ENCODE data around the gene CADM2. TPM values are rescaled to one million over a fixed set of nuclear protein-coding genes. Genes with fewer than 3 reads are reported as not detected.

The CADM2 gene
- total and polyA plus RNA-seq, 2 experiments from 2014 or later, result 13.3 to 47.5 TPM

DNA sequence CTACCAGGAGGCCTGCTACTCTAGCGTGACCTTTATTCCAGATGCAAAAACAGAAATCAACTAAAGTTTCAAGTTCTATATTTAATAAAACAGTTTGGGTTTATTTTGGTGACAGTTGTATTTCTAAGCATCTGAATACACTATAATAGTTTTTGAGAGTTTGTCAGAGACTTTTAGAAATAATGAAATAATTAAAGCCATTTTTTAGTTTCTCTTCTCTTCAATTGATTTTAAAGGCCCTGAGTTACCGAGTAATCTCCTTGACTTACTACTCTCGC lies 523.4 kb downstream of the CADM2 start:
- H4K20me1 ChIP-seq (replicated peaks; ENCODE audit: insufficient read depth), result no peaks in the 10 kb centered on the region
- H3F3A ChIP-seq (replicated peaks; ENCODE audit: low read depth), result no peaks in the 10 kb centered on the region
- H3K4me3 ChIP-seq, result no peak overlapping the region
- no peak overlapping the region for H2AFZ ChIP-seq
- H3K36me3 ChIP-seq (ENCODE audit: insufficient read depth), result no peaks in the 10 kb centered on the region
- Mint-ChIP-seq H3K27me3 (ENCODE audit: insufficient read depth, low read depth, poor library complexity) (no peaks in the 10 kb centered on the region), H3K4me3 (no peak overlapping the region), H3K36me3 (ENCODE audit: low read depth) (no peaks in the 10 kb centered on the region), H3K4me1 (peaks cover 10% of the 10 kb centered on the region; the same call in 2 of the 3 replicates), H3K9me3 (no peaks in the 10 kb centered on the region), H3K27ac (no peak overlapping the region; the same call in 1 of the 2 replicates)
- ATAC-seq, result no peak
- no peak for DNase-seq (ENCODE audit: low spot score)
- no peaks in the 10 kb centered on the region for H3K79me2 ChIP-seq (replicated peaks; ENCODE audit: insufficient read depth)
- no peaks in the 10 kb centered on the region for H3K4me1 ChIP-seq (ENCODE audit: insufficient read depth)
- H3K27ac ChIP-seq (ENCODE audit: low read depth), result no peak overlapping the region
- no peak overlapping the region for H3K4me2 ChIP-seq
- no peaks in the 10 kb centered on the region for H3K9me2 ChIP-seq (ENCODE audit: insufficient read depth)
- TF ChIP-seq, protein P1, sequence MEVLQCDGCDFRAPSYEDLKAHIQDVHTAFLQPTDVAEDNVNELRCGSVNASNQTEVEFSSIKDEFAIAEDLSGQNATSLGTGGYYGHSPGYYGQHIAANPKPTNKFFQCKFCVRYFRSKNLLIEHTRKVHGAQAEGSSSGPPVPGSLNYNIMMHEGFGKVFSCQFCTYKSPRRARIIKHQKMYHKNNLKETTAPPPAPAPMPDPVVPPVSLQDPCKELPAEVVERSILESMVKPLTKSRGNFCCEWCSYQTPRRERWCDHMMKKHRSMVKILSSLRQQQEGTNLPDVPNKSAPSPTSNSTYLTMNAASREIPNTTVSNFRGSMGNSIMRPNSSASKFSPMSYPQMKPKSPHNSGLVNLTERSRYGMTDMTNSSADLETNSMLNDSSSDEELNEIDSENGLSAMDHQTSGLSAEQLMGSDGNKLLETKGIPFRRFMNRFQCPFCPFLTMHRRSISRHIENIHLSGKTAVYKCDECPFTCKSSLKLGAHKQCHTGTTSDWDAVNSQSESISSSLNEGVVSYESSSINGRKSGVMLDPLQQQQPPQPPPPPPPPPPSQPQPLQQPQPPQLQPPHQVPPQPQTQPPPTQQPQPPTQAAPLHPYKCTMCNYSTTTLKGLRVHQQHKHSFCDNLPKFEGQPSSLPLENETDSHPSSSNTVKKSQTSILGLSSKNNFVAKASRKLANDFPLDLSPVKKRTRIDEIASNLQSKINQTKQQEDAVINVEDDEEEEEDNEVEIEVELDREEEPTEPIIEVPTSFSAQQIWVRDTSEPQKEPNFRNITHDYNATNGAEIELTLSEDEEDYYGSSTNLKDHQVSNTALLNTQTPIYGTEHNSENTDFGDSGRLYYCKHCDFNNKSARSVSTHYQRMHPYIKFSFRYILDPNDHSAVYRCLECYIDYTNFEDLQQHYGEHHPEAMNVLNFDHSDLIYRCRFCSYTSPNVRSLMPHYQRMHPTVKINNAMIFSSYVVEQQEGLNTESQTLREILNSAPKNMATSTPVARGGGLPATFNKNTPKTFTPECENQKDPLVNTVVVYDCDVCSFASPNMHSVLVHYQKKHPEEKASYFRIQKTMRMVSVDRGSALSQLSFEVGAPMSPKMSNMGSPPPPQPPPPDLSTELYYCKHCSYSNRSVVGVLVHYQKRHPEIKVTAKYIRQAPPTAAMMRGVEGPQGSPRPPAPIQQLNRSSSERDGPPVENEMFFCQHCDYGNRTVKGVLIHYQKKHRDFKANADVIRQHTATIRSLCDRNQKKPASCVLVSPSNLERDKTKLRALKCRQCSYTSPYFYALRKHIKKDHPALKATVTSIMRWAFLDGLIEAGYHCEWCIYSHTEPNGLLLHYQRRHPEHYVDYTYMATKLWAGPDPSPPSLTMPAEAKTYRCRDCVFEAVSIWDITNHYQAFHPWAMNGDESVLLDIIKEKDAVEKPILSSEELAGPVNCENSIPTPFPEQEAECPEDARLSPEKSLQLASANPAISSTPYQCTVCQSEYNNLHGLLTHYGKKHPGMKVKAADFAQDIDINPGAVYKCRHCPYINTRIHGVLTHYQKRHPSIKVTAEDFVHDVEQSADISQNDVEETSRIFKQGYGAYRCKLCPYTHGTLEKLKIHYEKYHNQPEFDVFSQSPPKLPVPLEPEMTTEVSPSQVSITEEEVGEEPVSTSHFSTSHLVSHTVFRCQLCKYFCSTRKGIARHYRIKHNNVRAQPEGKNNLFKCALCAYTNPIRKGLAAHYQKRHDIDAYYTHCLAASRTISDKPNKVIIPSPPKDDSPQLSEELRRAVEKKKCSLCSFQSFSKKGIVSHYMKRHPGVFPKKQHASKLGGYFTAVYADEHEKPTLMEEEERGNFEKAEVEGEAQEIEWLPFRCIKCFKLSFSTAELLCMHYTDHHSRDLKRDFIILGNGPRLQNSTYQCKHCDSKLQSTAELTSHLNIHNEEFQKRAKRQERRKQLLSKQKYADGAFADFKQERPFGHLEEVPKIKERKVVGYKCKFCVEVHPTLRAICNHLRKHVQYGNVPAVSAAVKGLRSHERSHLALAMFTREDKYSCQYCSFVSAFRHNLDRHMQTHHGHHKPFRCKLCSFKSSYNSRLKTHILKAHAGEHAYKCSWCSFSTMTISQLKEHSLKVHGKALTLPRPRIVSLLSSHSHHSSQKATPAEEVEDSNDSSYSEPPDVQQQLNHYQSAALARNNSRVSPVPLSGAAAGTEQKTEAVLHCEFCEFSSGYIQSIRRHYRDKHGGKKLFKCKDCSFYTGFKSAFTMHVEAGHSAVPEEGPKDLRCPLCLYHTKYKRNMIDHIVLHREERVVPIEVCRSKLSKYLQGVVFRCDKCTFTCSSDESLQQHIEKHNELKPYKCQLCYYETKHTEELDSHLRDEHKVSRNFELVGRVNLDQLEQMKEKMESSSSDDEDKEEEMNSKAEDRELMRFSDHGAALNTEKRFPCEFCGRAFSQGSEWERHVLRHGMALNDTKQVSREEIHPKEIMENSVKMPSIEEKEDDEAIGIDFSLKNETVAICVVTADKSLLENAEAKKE (CRISPR knock-in tag; IDR thresholded peaks at IDR 0.05), result no peak
- TF ChIP-seq STAT1 (IDR thresholded peaks at IDR 0.05; ENCODE audit: unreplicated experiment), result no peak
- no peak for TF ChIP-seq POLR2AphosphoS5 (IDR thresholded peaks at IDR 0.05; ENCODE audit: low read depth)
- TF ChIP-seq EZH2 (IDR thresholded peaks at IDR 0.05; ENCODE audit: low read depth, unreplicated experiment), result no peak
- TF ChIP-seq, protein P2, sequence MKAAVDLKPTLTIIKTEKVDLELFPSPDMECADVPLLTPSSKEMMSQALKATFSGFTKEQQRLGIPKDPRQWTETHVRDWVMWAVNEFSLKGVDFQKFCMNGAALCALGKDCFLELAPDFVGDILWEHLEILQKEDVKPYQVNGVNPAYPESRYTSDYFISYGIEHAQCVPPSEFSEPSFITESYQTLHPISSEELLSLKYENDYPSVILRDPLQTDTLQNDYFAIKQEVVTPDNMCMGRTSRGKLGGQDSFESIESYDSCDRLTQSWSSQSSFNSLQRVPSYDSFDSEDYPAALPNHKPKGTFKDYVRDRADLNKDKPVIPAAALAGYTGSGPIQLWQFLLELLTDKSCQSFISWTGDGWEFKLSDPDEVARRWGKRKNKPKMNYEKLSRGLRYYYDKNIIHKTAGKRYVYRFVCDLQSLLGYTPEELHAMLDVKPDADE (IDR thresholded peaks at IDR 0.05), result no peak
- TF ChIP-seq JUNB (IDR thresholded peaks at IDR 0.05; ENCODE audit: unreplicated experiment), result no peak
- TF ChIP-seq CREB1 (CRISPR knock-in tag; IDR thresholded peaks at IDR 0.05; ENCODE audit: low read depth), result no peak
- TF ChIP-seq NANOG (IDR thresholded peaks at IDR 0.05; ENCODE audit: borderline replicate concordance), result no peak
- TF ChIP-seq CTCF (conservative IDR thresholded peaks at IDR 0.05; ENCODE audit: low read depth in 2 of 2), result no peak
- no peak for TF ChIP-seq EZH2phosphoT487 (IDR thresholded peaks at IDR 0.05; ENCODE audit: unreplicated experiment)
- TF ChIP-seq ZNF331 (CRISPR knock-in tag; IDR thresholded peaks at IDR 0.05; ENCODE audit: low read depth), result no peak
- TF ChIP-seq, protein P3, sequence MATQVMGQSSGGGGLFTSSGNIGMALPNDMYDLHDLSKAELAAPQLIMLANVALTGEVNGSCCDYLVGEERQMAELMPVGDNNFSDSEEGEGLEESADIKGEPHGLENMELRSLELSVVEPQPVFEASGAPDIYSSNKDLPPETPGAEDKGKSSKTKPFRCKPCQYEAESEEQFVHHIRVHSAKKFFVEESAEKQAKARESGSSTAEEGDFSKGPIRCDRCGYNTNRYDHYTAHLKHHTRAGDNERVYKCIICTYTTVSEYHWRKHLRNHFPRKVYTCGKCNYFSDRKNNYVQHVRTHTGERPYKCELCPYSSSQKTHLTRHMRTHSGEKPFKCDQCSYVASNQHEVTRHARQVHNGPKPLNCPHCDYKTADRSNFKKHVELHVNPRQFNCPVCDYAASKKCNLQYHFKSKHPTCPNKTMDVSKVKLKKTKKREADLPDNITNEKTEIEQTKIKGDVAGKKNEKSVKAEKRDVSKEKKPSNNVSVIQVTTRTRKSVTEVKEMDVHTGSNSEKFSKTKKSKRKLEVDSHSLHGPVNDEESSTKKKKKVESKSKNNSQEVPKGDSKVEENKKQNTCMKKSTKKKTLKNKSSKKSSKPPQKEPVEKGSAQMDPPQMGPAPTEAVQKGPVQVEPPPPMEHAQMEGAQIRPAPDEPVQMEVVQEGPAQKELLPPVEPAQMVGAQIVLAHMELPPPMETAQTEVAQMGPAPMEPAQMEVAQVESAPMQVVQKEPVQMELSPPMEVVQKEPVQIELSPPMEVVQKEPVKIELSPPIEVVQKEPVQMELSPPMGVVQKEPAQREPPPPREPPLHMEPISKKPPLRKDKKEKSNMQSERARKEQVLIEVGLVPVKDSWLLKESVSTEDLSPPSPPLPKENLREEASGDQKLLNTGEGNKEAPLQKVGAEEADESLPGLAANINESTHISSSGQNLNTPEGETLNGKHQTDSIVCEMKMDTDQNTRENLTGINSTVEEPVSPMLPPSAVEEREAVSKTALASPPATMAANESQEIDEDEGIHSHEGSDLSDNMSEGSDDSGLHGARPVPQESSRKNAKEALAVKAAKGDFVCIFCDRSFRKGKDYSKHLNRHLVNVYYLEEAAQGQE (IDR thresholded peaks at IDR 0.05; ENCODE audit: unreplicated experiment), result no peak
- TF ChIP-seq ZNF114 (CRISPR knock-in tag; IDR thresholded peaks at IDR 0.05), result no peak
- no peaks in the 10 kb centered on the region for H3K27me3 ChIP-seq (ENCODE audit: insufficient read depth)
